Pulmonary artery endothelial cell (primary cell): ENCODE data around the gene RPAP2. TPM values are rescaled to one million over a fixed set of nuclear protein-coding genes. Genes with fewer than 3 reads are reported as not detected.
"Not testable (repeated sequence)": the region's sequence is repeated elsewhere in the genome, so short reads cannot be mapped to it uniquely, and the experiment has no call there.

Source experiments
- DNase-seq: peaks from one replicate; pipeline ENCODE4 v3.0.0-alpha.2; 2011; ENCODE audit warnings: low read depth, low spot score
- total RNA-seq: library from RNA; depleted of rRNA; stranded (reverse); fragments of >200 nt; gene quantifications from 2 replicates; pipeline ENCODE4 v1.2.3, GENCODE V29; 2014

Gene RPAP2
- 14.8 and 17.1 TPM in 2 replicates for total RNA-seq

- peak; percentile 56 for DNase-seq
Observed at GRCh38 chr1:92298573-92299476, at the start of gene RPAP2, which contains the start of gene GLMN. TSS of gene RPAP2 (plus strand) at chr1:92299059. CDS start at chr1:92299074, 15 bp downstream. TSS of gene GLMN (minus strand) at chr1:92298987. CDS start at chr1:92297999, 988 bp downstream.

GRCh38 chr1:92254714-92255113, 44.1 kb upstream of the RPAP2 start:
- DNase-seq = not testable (repeated sequence)

GRCh38 chr1:92259350-92259749, 39.5 kb upstream of the RPAP2 start:
- DNase-seq = no peak

GRCh38 chr1:92262516-92262915, 36.3 kb upstream of the RPAP2 start:
- DNase-seq = no peak

GRCh38 chr1:92273039-92273438, 25.8 kb upstream of the RPAP2 start:
- no peak for DNase-seq

GRCh38 chr1:92274939-92275338, 23.9 kb upstream of the RPAP2 start:
- no peak for DNase-seq

GRCh38 chr1:92276082-92276481, 22.8 kb upstream of the RPAP2 start:
- DNase-seq = no peak

- DNase-seq = no peak
Observed at GRCh38 chr1:92277105-92277723, 21.6 kb upstream of the RPAP2 start.

- DNase-seq = not testable (repeated sequence)
Observed at GRCh38 chr1:92279781-92280180, 19.1 kb upstream of the RPAP2 start.

GRCh38 chr1:92281411-92281810, 17.4 kb upstream of the RPAP2 start:
- not testable (repeated sequence) for DNase-seq

- DNase-seq = peak; percentile 35
Observed at GRCh38 chr1:92291372-92291999, 7.4 kb upstream of the RPAP2 start.

- DNase-seq = no peak
Observed at GRCh38 chr1:92298213-92298572, 666 bp upstream of the RPAP2 start.

GRCh38 chr1:92299477-92300150, 755 bp downstream of the RPAP2 start:
- DNase-seq = no peak

GRCh38 chr1:92301021-92301420, 2.2 kb downstream of the RPAP2 start:
- DNase-seq = no peak

- DNase-seq = no peak
Observed at GRCh38 chr1:92306020-92306419, 7.2 kb downstream of the RPAP2 start.

- DNase-seq = no peak
Observed at GRCh38 chr1:92307980-92308379, 9.1 kb downstream of the RPAP2 start.

GRCh38 chr1:92310185-92310597, 11.3 kb downstream of the RPAP2 start:
- no peak for DNase-seq

- DNase-seq = no peak
Observed at GRCh38 chr1:92314024-92314423, 15.2 kb downstream of the RPAP2 start.

- no peak for DNase-seq
Observed at GRCh38 chr1:92315766-92316599, 17.1 kb downstream of the RPAP2 start.

GRCh38 chr1:92317836-92318493, 19.1 kb downstream of the RPAP2 start:
- DNase-seq = peak; percentile 83
